Skeletal muscle tissue (tissue), 5 donors: ENCODE measurements around the gene PPARG. TPM values are rescaled to one million over a fixed set of nuclear protein-coding genes. Genes with fewer than 3 reads are reported as not detected.

Source experiments
- H3K27ac ChIP-seq: one replicate; pipeline ENCODE4 v1.7.0; 2013; ENCODE audit warnings: mild to moderate bottlenecking, low read depth, low read length, inconsistent platforms
- H3K27me3 ChIP-seq, 3 donors: one replicate each; pipeline ENCODE4 v1.7.0; 2013; ENCODE audit warnings: low read length in 3 of 3; ENCODE audit not compliant: control insufficient read depth in 3 of 3, insufficient read depth in 3 of 3
- H3K36me3 ChIP-seq, 3 donors: one replicate each; pipeline ENCODE4 v1.7.0; 2013; ENCODE audit warnings: low read length in 3 of 3; ENCODE audit not compliant: control insufficient read depth in 3 of 3, insufficient read depth in 3 of 3
- H3K4me1 ChIP-seq, 3 donors: one replicate each; pipeline ENCODE4 v1.7.0; 2013; ENCODE audit warnings: low read length in 3 of 3, mild to moderate bottlenecking in 3 of 3; ENCODE audit not compliant: control insufficient read depth in 3 of 3, insufficient read depth in 3 of 3
- H3K4me3 ChIP-seq, 3 donors: one replicate each; pipeline ENCODE4 v1.7.0; 2013; ENCODE audit warnings: low read length in 3 of 3
- H3K9ac ChIP-seq, 3 donors: one replicate each; pipeline ENCODE4 v1.7.0; 2013; ENCODE audit warnings: low read length in 3 of 3, mild to moderate bottlenecking in 3 of 3, moderate library complexity in 2 of 3, low read depth in 1 of 3
- H3K9me3 ChIP-seq, 3 donors: one replicate each; pipeline ENCODE4 v1.7.0; 2013; ENCODE audit warnings: low read length in 3 of 3; ENCODE audit not compliant: control insufficient read depth in 3 of 3
- small RNA-seq: library from RNA; depleted of rRNA; stranded (forward); fragments of <200 nt; gene quantifications from one replicate; pipeline ENCODE3, GENCODE V24; 2014
- total RNA-seq: library from RNA; depleted of rRNA; stranded (reverse); fragments of >200 nt; gene quantifications from one replicate; pipeline ENCODE4 v1.2.3, GENCODE V29; 2014
- donor health status: Osteomylitis.

PPARG gene
- total RNA-seq, 1 donor from 2014 or later, result 30.3 TPM

DNA sequence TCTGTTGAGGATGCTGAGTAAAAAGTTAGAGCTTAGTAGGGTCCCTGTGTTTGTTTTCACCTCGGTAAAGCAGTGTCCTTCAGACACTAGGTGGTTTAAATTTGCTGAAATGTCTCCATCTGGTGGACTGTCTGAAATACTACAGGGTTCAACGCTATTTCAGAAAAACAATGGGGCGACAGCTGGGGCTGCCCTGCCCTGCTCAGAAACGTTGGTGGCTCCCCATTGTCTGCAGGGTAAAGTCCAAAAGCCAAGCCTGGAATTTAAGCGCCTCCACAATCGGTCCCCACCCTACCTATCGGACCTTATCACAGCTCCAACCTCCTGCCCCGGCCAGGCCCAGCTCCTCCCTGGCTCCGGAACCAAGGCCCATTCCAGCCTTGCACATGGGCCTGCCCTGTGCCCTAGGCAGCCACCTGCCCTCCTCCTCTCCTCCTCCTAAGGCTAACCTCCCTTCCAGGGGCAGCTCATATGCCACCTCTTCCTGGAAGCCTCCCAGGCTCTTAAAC is 191.1 kb downstream of the PPARG start:
- peak overlapping the region in 2 of 3 donors; percentile 19 to 61 for H3K9ac ChIP-seq
- no peaks in the 10 kb centered on the region for H3K36me3 ChIP-seq
- peaks cover 11 to 32% (median 12%) of the 10 kb centered on the region in 3 donors for H3K4me1 ChIP-seq
- H3K4me3 ChIP-seq, result no peak overlapping the region
- no peaks in the 10 kb centered on the region for H3K9me3 ChIP-seq
- no peaks in the 10 kb centered on the region for H3K27me3 ChIP-seq
- H3K27ac ChIP-seq, result no peak overlapping the region

DNA sequence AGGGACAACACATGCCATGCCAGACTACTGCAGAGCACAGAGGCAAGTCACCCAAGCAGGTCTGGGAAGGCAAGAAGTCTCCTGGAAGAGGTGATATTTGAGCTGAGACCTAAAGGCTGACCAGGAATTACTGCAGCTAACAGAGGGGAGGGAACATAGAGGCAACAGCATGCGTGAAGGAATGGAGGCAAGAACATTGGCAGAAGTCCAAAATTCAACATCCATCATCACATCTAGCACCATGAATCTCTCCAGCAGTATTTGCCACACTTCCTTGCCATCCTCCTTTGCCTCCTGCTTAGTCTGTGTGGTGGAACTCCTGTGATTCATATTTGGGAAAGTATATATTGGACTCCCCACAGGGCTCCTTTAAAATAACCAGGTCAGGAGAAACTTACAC is 194.5 kb downstream of the PPARG start:
- Histone ChIP-seq H3K36me3 (no peaks in the 10 kb centered on the region), H3K4me1 (peaks cover 13 to 30% (median 17%) of the 10 kb centered on the region in 3 donors), H3K27me3 (no peaks in the 10 kb centered on the region), H3K9ac (peak overlapping the region in 1 of 3 donors; percentile 82), H3K27ac (no peak overlapping the region), H3K9me3 (no peaks in the 10 kb centered on the region), H3K4me3 (peak overlapping the region; percentile 87 to 92 (median 91))

DNA sequence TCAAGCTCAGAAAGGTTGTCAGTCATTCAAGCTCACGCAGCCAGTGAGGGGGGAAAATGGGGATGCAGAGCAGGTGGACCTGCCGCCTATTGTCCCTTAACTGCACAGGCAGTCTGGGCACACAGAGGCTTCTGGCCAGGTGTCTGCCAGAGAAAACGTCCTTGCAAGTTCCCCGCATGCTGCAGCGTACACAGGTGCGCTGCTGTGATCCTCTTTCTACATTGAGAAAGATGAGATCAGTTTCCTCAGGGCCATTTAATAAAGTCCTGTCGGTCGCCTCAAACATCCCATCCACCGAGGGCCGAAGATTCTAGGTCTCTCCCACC is 195.0 kb downstream of the PPARG start:
- H3K27ac ChIP-seq, result peak overlapping the region; percentile 32
- peak overlapping the region; percentile 87 to 92 (median 91) for H3K4me3 ChIP-seq
- no peaks in the 10 kb centered on the region for H3K9me3 ChIP-seq
- H3K4me1 ChIP-seq, result peaks cover 13 to 30% (median 17%) of the 10 kb centered on the region in 3 donors
- H3K27me3 ChIP-seq, result no peaks in the 10 kb centered on the region
- H3K36me3 ChIP-seq, result no peaks in the 10 kb centered on the region
- peak overlapping the region; percentile 71 to 82 (median 79) for H3K9ac ChIP-seq

Small RNA genes within 50 kb of the gene (small RNA-seq; reads per million reads assigned to genes)
- gene AC091492.1, result not detected

Other genes starting within 250 kb of the PPARG start
- 4.7 TPM for gene TIMP4, start 130.2 kb upstream of the PPARG start, total RNA-seq
- 15.1 TPM for gene TSEN2, start 195.4 kb downstream of the PPARG start, total RNA-seq